OCI-LY7 (cell line): ENCODE results near the gene LDAF1. TPM values are rescaled to one million over a fixed set of nuclear protein-coding genes. Genes with fewer than 3 reads are reported as not detected.

ENCODE experiments used
- BruUV-seq: library from RNA; stranded (reverse); fragments of 400-500 nt; replicated peaks from 2 replicates; lab custom pipeline; 2021; lab: Mats Ljungman, UMichigan
- CTCF ChIA-PET: fragments of 300-600 bp; sonication (Branson Sonifier 250); formaldehyde crosslinking; loops from one replicate; lab custom pipeline; 2022; ENCODE audit warnings: antibody characterized with exemption; ENCODE audit not compliant: unreplicated experiment; lab: Charles Lee
- POLR2A ChIA-PET: fragments of 300-600 bp; sonication (Branson Sonifier 250); formaldehyde crosslinking; loops from one replicate; lab custom pipeline; 2022; ENCODE audit warnings: antibody characterized with exemption; lab: Charles Lee
- DNase-seq: peaks from one replicate; pipeline ENCODE4 v3.0.0-alpha.2; 2015; ENCODE audit warnings: low spot score
- H2AFZ ChIP-seq: fragments of 200-600 bp; sonication (generic), shearing (Covaris generic); 2 replicates; pipeline ENCODE4 v1.6.1; 2014; ENCODE audit warnings: mild to moderate bottlenecking, antibody characterized with exemption, low read length, moderate library complexity
- H3K27ac ChIP-seq: fragments of 200-600 bp; sonication (generic); 2 replicates; pipeline ENCODE4 v1.5.1; 2014; ENCODE audit warnings: mixed run types, low read depth, mild to moderate bottlenecking, moderate library complexity, low read length, inconsistent platforms; ENCODE audit not compliant: poor library complexity, severe bottlenecking
- H3K36me3 ChIP-seq: fragments of 200-600 bp; sonication (generic); 2 replicates; pipeline ENCODE4 v1.6.1; 2014; ENCODE audit warnings: mild to moderate bottlenecking, antibody characterized with exemption, low read length, moderate library complexity, mixed read lengths; ENCODE audit not compliant: insufficient read depth
- H3K4me1 ChIP-seq: fragments of 200-600 bp; sonication (generic); 2 replicates; pipeline ENCODE4 v1.5.1; 2014; ENCODE audit warnings: mild to moderate bottlenecking, low read length; ENCODE audit not compliant: insufficient read depth, poor library complexity, severe bottlenecking
- H3K4me2 ChIP-seq: fragments of 200-600 bp; sonication (generic); 2 replicates; pipeline ENCODE4 v1.6.1; 2014; ENCODE audit warnings: mild to moderate bottlenecking, low read length
- H3K4me3 ChIP-seq: fragments of 200-600 bp; sonication (generic); 2 replicates; pipeline ENCODE4 v1.5.1; 2014; ENCODE audit warnings: mild to moderate bottlenecking, low read depth, low read length; ENCODE audit not compliant: poor library complexity, severe bottlenecking
- H3K79me2 ChIP-seq: fragments of 200-600 bp; sonication (generic); 2 replicates; pipeline ENCODE4 v1.6.1; 2016; ENCODE audit warnings: low read depth, mild to moderate bottlenecking, low read length, moderate library complexity, mixed read lengths; ENCODE audit not compliant: insufficient read depth
- H3K9me2 ChIP-seq: fragments of 200-600 bp; sonication (generic); 2 replicates; pipeline ENCODE4 v1.6.1; 2016; ENCODE audit warnings: mild to moderate bottlenecking, low read length, mixed read lengths; ENCODE audit not compliant: insufficient read depth
- H3K9me3 ChIP-seq: fragments of 200-600 bp; sonication (generic); 2 replicates; pipeline ENCODE4 v1.6.1; 2014; ENCODE audit warnings: mild to moderate bottlenecking, mixed run types, low read length, mixed read lengths
- H4K20me1 ChIP-seq: fragments of 200-600 bp; sonication (generic); 2 replicates; pipeline ENCODE4 v1.6.1; 2014; ENCODE audit warnings: mild to moderate bottlenecking, antibody characterized with exemption, low read length, moderate library complexity, mixed read lengths; ENCODE audit not compliant: insufficient read depth
- EZH2phosphoT487 ChIP-seq: fragments of 200-600 bp; sonication (generic); IDR thresholded peaks from 2 replicates; pipeline ENCODE4 v1.6.1; 2018; ENCODE audit warnings: low read depth, borderline replicate concordance, mild to moderate bottlenecking, mixed run types, antibody characterized with exemption, low read length, moderate library complexity, mixed read lengths
- intact Hi-C: fragments of 100-400 bp; cut with micrococcal nuclease; formaldehyde crosslinking; loops from one replicate; pipeline ENCODE4 v1.10.0; 2022; ENCODE audit not compliant: unreplicated experiment
- total RNA-seq, 2 experiments: library from RNA; depleted of rRNA in 1 of 2; stranded (reverse); fragments of >200 nt in 1 of 2; shearing (Covaris generic) in 1 of 2; gene quantifications; 2 replicates each; pipeline ENCODE4 v1.2.3, GENCODE V29; 2014 to 2022
- TF ChIP-seq, protein P1 (sequence below): fragments of 200-600 bp; sonication (generic); conservative IDR thresholded peaks from 2 replicates; pipeline ENCODE4 v1.5.1; 2014; ENCODE audit warnings: mild to moderate bottlenecking, antibody characterized with exemption, low read length, moderate library complexity, mixed read lengths

The LDAF1 gene
- total RNA-seq, 2 experiments from 2014 or later, result 5.4 to 6.7 TPM

DNA sequence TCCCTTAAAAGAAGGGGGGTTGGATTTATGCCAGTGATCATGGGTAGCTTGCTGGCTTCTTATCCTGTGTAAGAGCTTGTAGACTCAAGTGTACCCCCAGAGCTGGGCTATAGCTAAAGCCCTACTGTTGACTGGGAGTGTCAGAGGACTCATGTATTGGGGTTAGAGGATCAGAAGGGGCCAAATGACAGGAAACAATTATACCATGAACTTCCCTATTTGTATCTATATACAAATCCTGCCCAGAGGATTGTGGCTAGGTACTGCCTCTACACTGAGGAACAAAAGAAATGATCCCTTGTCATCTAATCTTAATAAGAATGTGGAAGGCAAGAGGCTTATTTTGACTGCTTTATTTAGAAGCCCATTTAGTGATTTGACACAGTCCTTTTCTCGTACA lies 38.6 kb downstream of the LDAF1 start:
- H4K20me1 ChIP-seq, result no peaks in the 10 kb centered on the region
- no peak overlapping the region for H3K27ac ChIP-seq
- no peak overlapping the region for H3K4me2 ChIP-seq
- no peak for DNase-seq
- CTCF ChIA-PET, result no interaction called here
- no peak overlapping the region for H2AFZ ChIP-seq
- H3K36me3 ChIP-seq, result no peaks in the 10 kb centered on the region
- no TSS peak for BruUV-seq
- POLR2A ChIA-PET, result interaction anchor here (1.1 kb wide), 1 partner anchor 36 kb away, joined by 3 read pairs; no protein-coding TSS in a partner anchor
- no peak overlapping the region for H3K4me3 ChIP-seq
- no peak for TF ChIP-seq EZH2phosphoT487
- TF ChIP-seq, protein P1, sequence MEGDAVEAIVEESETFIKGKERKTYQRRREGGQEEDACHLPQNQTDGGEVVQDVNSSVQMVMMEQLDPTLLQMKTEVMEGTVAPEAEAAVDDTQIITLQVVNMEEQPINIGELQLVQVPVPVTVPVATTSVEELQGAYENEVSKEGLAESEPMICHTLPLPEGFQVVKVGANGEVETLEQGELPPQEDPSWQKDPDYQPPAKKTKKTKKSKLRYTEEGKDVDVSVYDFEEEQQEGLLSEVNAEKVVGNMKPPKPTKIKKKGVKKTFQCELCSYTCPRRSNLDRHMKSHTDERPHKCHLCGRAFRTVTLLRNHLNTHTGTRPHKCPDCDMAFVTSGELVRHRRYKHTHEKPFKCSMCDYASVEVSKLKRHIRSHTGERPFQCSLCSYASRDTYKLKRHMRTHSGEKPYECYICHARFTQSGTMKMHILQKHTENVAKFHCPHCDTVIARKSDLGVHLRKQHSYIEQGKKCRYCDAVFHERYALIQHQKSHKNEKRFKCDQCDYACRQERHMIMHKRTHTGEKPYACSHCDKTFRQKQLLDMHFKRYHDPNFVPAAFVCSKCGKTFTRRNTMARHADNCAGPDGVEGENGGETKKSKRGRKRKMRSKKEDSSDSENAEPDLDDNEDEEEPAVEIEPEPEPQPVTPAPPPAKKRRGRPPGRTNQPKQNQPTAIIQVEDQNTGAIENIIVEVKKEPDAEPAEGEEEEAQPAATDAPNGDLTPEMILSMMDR, result no peak
- no peaks in the 10 kb centered on the region for H3K9me2 ChIP-seq
- no peaks in the 10 kb centered on the region for H3K79me2 ChIP-seq
- no peaks in the 10 kb centered on the region for H3K4me1 ChIP-seq
- no peaks in the 10 kb centered on the region for H3K9me3 ChIP-seq
- intact Hi-C loops, result no loop called here

DNA sequence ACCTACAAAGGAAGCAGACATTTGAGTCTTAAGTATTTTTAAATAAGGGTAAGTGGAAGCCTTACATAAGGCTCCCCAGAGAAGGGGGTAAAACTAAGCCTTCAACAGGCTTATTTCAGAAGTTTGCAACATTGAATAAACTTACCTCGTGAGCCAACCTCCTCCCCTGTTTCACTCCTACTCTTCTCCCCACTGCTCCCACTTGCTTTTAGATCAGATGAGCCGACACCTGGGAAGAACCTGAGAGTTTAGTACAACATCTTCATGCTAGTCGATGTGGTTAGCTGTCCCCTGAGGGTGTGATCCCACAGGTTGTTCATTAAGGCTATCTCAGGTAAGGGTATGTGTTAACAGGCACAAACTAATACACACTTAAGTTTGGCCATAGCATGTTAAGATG lies 39.1 kb downstream of the LDAF1 start:
- no peaks in the 10 kb centered on the region for H3K4me1 ChIP-seq
- no peaks in the 10 kb centered on the region for H3K36me3 ChIP-seq
- no TSS peak for BruUV-seq
- DNase-seq, result no peak
- ChIA-PET POLR2A (interaction anchor here (1.1 kb wide), 1 partner anchor 35 kb away, joined by 3 read pairs; no protein-coding TSS in a partner anchor), CTCF (no interaction called here)
- no peak overlapping the region for H3K4me3 ChIP-seq
- H3K4me2 ChIP-seq, result no peak overlapping the region
- no peaks in the 10 kb centered on the region for H4K20me1 ChIP-seq
- no peaks in the 10 kb centered on the region for H3K9me3 ChIP-seq
- no peaks in the 10 kb centered on the region for H3K79me2 ChIP-seq
- no peaks in the 10 kb centered on the region for H3K9me2 ChIP-seq
- TF ChIP-seq, protein P1, result no peak
- TF ChIP-seq EZH2phosphoT487, result no peak
- intact Hi-C loops, result no loop called here
- H3K27ac ChIP-seq, result no peak overlapping the region
- no peak overlapping the region for H2AFZ ChIP-seq

DNA sequence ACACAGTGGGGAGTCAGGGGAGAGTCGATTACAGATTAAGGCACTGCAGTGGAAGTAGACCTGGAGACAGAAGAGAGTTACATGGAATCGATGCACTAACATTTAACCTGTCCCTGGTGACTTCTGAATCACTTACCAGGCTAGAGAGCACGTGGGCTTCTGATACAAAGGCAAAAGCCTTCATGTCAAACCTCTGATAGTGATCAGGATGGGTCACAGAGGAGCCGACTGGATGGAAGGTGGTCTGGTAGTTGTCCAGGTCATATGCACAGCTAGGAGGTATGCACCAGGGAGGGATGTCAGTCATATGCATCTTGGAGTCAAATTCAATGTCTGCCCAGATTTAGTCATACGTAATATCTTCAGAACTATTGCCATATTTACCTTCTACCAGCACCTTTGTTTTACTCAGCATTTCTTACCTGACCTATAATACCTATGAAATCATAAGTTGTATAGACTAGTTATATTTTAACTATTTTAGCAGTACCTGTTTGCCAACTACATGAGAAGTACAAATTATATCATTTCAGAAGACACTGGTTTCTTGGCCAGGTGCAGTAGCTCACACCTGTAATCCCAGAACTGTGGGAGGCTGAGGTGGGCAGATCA lies 41.2 kb downstream of the LDAF1 start:
- H3K36me3 ChIP-seq, result no peaks in the 10 kb centered on the region
- no TSS peak for BruUV-seq
- no peak overlapping the region for H2AFZ ChIP-seq
- no peaks in the 10 kb centered on the region for H3K79me2 ChIP-seq
- ChIA-PET POLR2A (interaction anchor here (0.6 to 1.1 kb wide), 3 partner anchors 22 to 1498 kb away, joined by 3 to 8 read pairs (median 3); no protein-coding TSS in a partner anchor), CTCF (no interaction called here)
- intact Hi-C loops, result no loop called here
- no peaks in the 10 kb centered on the region for H3K9me3 ChIP-seq
- no peaks in the 10 kb centered on the region for H4K20me1 ChIP-seq
- no peak for TF ChIP-seq EZH2phosphoT487
- TF ChIP-seq, protein P1, result no peak
- no peaks in the 10 kb centered on the region for H3K4me1 ChIP-seq
- H3K4me2 ChIP-seq, result no peak overlapping the region
- H3K27ac ChIP-seq, result no peak overlapping the region
- H3K4me3 ChIP-seq, result no peak overlapping the region
- H3K9me2 ChIP-seq, result no peaks in the 10 kb centered on the region
- no peak for DNase-seq
